Measurements from ENCODE around the gene CFAP221.

DNA sequence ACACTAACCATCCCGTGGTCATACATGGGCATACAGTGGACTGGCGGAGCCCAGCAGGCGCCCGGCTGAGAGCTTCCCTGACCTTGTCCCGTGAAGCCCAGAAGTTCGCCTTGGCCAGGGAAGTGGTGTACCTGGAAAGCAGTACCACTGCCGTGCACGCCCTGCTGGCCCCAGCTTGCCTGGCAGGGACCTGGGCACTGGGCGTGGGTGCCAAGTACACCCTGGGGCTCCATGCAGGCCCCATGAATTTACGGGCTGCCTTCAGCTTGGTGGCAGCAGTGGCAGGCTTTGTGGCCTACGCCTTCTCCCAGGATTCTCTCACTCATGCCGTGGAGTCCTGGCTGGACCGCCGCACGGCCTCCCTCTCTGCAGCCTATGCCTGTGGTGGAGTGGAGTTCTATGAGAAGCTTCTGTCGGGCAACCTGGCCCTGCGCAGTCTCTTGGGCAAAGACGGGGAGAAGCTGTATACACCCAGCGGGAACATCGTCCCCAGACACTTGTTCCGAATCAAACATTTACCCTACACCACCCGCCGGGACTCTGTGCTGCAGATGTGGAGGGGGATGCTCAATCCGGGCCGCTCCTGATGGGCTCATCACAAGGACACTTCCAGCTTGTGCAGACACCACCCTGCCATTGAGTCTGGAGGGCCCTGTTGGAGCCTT, 137.1 kb downstream of the CFAP221 start:
- TF ChIP-seq KDM1A (IDR thresholded peaks at IDR 0.05; ENCODE audit: low read depth) (no peak), POLR2A (IDR thresholded peaks at IDR 0.05; ENCODE audit: low read length) (no peak), CEBPB (IDR thresholded peaks at IDR 0.05) (no peak), RAD21 (conservative IDR thresholded peaks at IDR 0.05 in 1 of 2, IDR thresholded peaks at IDR 0.05 in 1 of 2) (no peak), PHF8 (IDR thresholded peaks at IDR 0.05; ENCODE audit: borderline replicate concordance, low read depth) (no peak), REST (IDR thresholded peaks at IDR 0.05) (no peak), MAFK (IDR thresholded peaks at IDR 0.05; ENCODE audit: partially characterized antibody) (no peak), RCOR1 (IDR thresholded peaks at IDR 0.05; ENCODE audit: low read depth, low read length) (no peak), MAZ (IDR thresholded peaks at IDR 0.05; ENCODE audit: borderline replicate concordance, low read depth, low read length) (no peak), MYC (IDR thresholded peaks at IDR 0.05; ENCODE audit: borderline replicate concordance, low read length) (no peak), USF2 (IDR thresholded peaks at IDR 0.05) (no peak)
- TF ChIP-seq, protein P1, sequence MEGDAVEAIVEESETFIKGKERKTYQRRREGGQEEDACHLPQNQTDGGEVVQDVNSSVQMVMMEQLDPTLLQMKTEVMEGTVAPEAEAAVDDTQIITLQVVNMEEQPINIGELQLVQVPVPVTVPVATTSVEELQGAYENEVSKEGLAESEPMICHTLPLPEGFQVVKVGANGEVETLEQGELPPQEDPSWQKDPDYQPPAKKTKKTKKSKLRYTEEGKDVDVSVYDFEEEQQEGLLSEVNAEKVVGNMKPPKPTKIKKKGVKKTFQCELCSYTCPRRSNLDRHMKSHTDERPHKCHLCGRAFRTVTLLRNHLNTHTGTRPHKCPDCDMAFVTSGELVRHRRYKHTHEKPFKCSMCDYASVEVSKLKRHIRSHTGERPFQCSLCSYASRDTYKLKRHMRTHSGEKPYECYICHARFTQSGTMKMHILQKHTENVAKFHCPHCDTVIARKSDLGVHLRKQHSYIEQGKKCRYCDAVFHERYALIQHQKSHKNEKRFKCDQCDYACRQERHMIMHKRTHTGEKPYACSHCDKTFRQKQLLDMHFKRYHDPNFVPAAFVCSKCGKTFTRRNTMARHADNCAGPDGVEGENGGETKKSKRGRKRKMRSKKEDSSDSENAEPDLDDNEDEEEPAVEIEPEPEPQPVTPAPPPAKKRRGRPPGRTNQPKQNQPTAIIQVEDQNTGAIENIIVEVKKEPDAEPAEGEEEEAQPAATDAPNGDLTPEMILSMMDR (IDR thresholded peaks at IDR 0.05) = no peak
- TF ChIP-seq, protein P2, sequence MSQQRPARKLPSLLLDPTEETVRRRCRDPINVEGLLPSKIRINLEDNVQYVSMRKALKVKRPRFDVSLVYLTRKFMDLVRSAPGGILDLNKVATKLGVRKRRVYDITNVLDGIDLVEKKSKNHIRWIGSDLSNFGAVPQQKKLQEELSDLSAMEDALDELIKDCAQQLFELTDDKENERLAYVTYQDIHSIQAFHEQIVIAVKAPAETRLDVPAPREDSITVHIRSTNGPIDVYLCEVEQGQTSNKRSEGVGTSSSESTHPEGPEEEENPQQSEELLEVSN (IDR thresholded peaks at IDR 0.05; ENCODE audit: borderline replicate concordance, low read depth) = no peak

Measured in A549 (cell line).